ENCODE measurements around the gene ZNF138. TPM values are rescaled to one million over a fixed set of nuclear protein-coding genes. Genes with fewer than 3 reads are reported as not detected.

ZNF138 gene
- polyA plus RNA-seq, 1 donor from 2014 or later: 50.4 TPM

DNA sequence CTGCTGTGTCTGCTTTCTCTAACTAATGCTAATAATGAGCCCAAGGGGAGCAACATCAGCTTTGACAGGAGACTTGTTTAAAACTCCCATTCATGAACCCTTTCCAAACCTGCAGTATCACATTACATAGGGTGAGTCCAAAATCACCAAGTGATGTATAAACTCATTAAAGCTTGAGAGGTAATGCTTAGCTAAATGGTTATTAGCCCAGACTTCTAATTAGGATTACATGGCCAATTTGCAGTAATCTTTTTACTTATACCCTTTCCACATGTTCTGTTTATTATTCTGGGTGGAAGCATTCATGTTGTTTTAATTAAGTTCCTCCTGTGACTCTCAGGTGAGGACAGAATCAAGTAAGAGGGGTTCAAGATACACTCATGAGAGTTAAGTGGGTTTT is 17.5 kb downstream of the ZNF138 start:
- Histone ChIP-seq H2AFZ (ENCODE audit: low read depth, low read length) (no peak overlapping the region), H3F3A (ENCODE audit: insufficient read depth, low read length, poor library complexity, severe bottlenecking) (no peaks in the 10 kb centered on the region), H3K79me2 (replicated peaks; ENCODE audit: insufficient read depth, low read length) (no peaks in the 10 kb centered on the region), H4K20me1 (ENCODE audit: insufficient read depth) (no peaks in the 10 kb centered on the region), H3K9me3 (ENCODE audit: low read length) (no peaks in the 10 kb centered on the region), H3K9me2 (ENCODE audit: insufficient read depth, low read length) (no peaks in the 10 kb centered on the region), H3K27ac (ENCODE audit: low read length) (no peak overlapping the region), H3K4me3 (ENCODE audit: low read length) (no peak overlapping the region), H3K4me2 (ENCODE audit: low read length) (no peak overlapping the region), H3K9ac (ENCODE audit: low read length) (no peak overlapping the region), H3K27me3 (ENCODE audit: insufficient read depth, low read depth, low read length) (no peaks in the 10 kb centered on the region), H3K36me3 (ENCODE audit: insufficient read depth, low read length) (peaks cover 14% of the 10 kb centered on the region)
- no peak for TF ChIP-seq EZH2 (IDR thresholded peaks at IDR 0.05; ENCODE audit: borderline replicate concordance, insufficient read depth, low read length, poor library complexity, severe bottlenecking)
- TF ChIP-seq EP300 (conservative IDR thresholded peaks at IDR 0.05; ENCODE audit: poor library complexity, severe bottlenecking): no peak
- TF ChIP-seq, protein P1, sequence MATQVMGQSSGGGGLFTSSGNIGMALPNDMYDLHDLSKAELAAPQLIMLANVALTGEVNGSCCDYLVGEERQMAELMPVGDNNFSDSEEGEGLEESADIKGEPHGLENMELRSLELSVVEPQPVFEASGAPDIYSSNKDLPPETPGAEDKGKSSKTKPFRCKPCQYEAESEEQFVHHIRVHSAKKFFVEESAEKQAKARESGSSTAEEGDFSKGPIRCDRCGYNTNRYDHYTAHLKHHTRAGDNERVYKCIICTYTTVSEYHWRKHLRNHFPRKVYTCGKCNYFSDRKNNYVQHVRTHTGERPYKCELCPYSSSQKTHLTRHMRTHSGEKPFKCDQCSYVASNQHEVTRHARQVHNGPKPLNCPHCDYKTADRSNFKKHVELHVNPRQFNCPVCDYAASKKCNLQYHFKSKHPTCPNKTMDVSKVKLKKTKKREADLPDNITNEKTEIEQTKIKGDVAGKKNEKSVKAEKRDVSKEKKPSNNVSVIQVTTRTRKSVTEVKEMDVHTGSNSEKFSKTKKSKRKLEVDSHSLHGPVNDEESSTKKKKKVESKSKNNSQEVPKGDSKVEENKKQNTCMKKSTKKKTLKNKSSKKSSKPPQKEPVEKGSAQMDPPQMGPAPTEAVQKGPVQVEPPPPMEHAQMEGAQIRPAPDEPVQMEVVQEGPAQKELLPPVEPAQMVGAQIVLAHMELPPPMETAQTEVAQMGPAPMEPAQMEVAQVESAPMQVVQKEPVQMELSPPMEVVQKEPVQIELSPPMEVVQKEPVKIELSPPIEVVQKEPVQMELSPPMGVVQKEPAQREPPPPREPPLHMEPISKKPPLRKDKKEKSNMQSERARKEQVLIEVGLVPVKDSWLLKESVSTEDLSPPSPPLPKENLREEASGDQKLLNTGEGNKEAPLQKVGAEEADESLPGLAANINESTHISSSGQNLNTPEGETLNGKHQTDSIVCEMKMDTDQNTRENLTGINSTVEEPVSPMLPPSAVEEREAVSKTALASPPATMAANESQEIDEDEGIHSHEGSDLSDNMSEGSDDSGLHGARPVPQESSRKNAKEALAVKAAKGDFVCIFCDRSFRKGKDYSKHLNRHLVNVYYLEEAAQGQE (IDR thresholded peaks at IDR 0.05; ENCODE audit: borderline replicate concordance): no peak
- TF ChIP-seq, protein P2, sequence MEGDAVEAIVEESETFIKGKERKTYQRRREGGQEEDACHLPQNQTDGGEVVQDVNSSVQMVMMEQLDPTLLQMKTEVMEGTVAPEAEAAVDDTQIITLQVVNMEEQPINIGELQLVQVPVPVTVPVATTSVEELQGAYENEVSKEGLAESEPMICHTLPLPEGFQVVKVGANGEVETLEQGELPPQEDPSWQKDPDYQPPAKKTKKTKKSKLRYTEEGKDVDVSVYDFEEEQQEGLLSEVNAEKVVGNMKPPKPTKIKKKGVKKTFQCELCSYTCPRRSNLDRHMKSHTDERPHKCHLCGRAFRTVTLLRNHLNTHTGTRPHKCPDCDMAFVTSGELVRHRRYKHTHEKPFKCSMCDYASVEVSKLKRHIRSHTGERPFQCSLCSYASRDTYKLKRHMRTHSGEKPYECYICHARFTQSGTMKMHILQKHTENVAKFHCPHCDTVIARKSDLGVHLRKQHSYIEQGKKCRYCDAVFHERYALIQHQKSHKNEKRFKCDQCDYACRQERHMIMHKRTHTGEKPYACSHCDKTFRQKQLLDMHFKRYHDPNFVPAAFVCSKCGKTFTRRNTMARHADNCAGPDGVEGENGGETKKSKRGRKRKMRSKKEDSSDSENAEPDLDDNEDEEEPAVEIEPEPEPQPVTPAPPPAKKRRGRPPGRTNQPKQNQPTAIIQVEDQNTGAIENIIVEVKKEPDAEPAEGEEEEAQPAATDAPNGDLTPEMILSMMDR (IDR thresholded peaks at IDR 0.05; ENCODE audit: poor library complexity, severe bottlenecking): no peak
- TF ChIP-seq TAF1 (IDR thresholded peaks at IDR 0.05; ENCODE audit: low read depth): no peak
- TF ChIP-seq POLR2AphosphoS5 (IDR thresholded peaks at IDR 0.05): no peak
- no peak for TF ChIP-seq MXI1 (conservative IDR thresholded peaks at IDR 0.05; ENCODE audit: poor library complexity, severe bottlenecking)
- TF ChIP-seq SMC3 (conservative IDR thresholded peaks at IDR 0.05; ENCODE audit: poor library complexity): no peak
- no peak for TF ChIP-seq RAD21 (conservative IDR thresholded peaks at IDR 0.05)

DNA sequence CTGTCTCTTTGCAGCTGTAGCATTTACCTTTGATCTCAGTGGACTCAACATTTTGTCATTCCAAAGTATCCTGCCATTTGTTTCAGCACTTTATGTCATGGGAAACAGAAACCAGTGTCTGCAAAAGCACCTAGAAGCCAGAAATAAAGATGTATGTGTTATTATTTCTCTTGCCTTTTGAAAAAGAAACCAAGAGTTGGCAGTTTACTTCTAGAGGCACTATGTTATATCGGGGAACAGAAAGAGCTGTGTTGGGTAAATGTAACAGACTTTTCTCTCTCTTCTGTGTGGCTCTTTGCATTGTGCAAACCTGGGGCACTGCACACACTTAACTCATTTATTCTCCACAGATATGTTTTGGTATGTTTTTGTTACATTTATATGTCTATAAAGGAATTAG is 36.7 kb downstream of the ZNF138 start:
- no peaks in the 10 kb centered on the region for H3K79me2 ChIP-seq (replicated peaks; ENCODE audit: insufficient read depth, low read length)
- H3K36me3 ChIP-seq (ENCODE audit: insufficient read depth, low read length): no peaks in the 10 kb centered on the region
- no peaks in the 10 kb centered on the region for H3K9me2 ChIP-seq (ENCODE audit: insufficient read depth, low read length)
- no peak overlapping the region for H3K9ac ChIP-seq (ENCODE audit: low read length)
- no peak overlapping the region for H3K4me2 ChIP-seq (ENCODE audit: low read length)
- H3F3A ChIP-seq (ENCODE audit: insufficient read depth, low read length, poor library complexity, severe bottlenecking): no peaks in the 10 kb centered on the region
- H3K27ac ChIP-seq (ENCODE audit: low read length): no peak overlapping the region
- TF ChIP-seq SMC3 (conservative IDR thresholded peaks at IDR 0.05; ENCODE audit: poor library complexity) (no peak), MXI1 (conservative IDR thresholded peaks at IDR 0.05; ENCODE audit: poor library complexity, severe bottlenecking) (no peak), EP300 (conservative IDR thresholded peaks at IDR 0.05; ENCODE audit: poor library complexity, severe bottlenecking) (no peak), RAD21 (conservative IDR thresholded peaks at IDR 0.05) (no peak), TAF1 (IDR thresholded peaks at IDR 0.05; ENCODE audit: low read depth) (no peak), EZH2 (IDR thresholded peaks at IDR 0.05; ENCODE audit: borderline replicate concordance, insufficient read depth, low read length, poor library complexity, severe bottlenecking) (no peak), POLR2AphosphoS5 (IDR thresholded peaks at IDR 0.05) (no peak)
- TF ChIP-seq, protein P1 (IDR thresholded peaks at IDR 0.05; ENCODE audit: borderline replicate concordance): no peak
- TF ChIP-seq, protein P2 (IDR thresholded peaks at IDR 0.05; ENCODE audit: poor library complexity, severe bottlenecking): no peak
- no peak overlapping the region for H3K4me3 ChIP-seq (ENCODE audit: low read length)
- H3K9me3 ChIP-seq (ENCODE audit: low read length): peaks cover 5% of the 10 kb centered on the region
- no peak overlapping the region for H2AFZ ChIP-seq (ENCODE audit: low read depth, low read length)
- H3K27me3 ChIP-seq (ENCODE audit: insufficient read depth, low read depth, low read length): no peaks in the 10 kb centered on the region
- no peaks in the 10 kb centered on the region for H4K20me1 ChIP-seq (ENCODE audit: insufficient read depth)

Measured in neural cell (in vitro differentiated cells).